ENCODE data around the gene INPP5D.

Gene INPP5D

GRCh38 chr2:233075141-233075965 is 15.2 kb downstream of the INPP5D start:
- no peak for DNase-seq (ENCODE audit: low spot score)

- DNase-seq (ENCODE audit: low spot score), result peak; percentile 56
Measured at GRCh38 chr2:233075966-233076339, 15.8 kb downstream of the INPP5D start.

- DNase-seq (ENCODE audit: low spot score), result no peak
Measured at GRCh38 chr2:233076749-233077148, 16.6 kb downstream of the INPP5D start.

GRCh38 chr2:233079473-233079877 is 19.3 kb downstream of the INPP5D start:
- DNase-seq (ENCODE audit: low spot score), result no peak

- DNase-seq (ENCODE audit: low spot score), result no peak
Measured at GRCh38 chr2:233079953-233080835, 20.1 kb downstream of the INPP5D start.

- DNase-seq (ENCODE audit: low spot score), result no peak
Measured at GRCh38 chr2:233080836-233081229, 20.7 kb downstream of the INPP5D start.

GRCh38 chr2:233081232-233081730 is 21.1 kb downstream of the INPP5D start:
- no peak for DNase-seq (ENCODE audit: low spot score)

GRCh38 chr2:233081731-233082221 is 21.6 kb downstream of the INPP5D start:
- DNase-seq (ENCODE audit: low spot score), result no peak

- DNase-seq (ENCODE audit: low spot score), result no peak
Measured at GRCh38 chr2:233082222-233082930, 22.2 kb downstream of the INPP5D start.

- no peak for DNase-seq (ENCODE audit: low spot score)
Measured at GRCh38 chr2:233082931-233083755, 23.0 kb downstream of the INPP5D start.

- no peak for DNase-seq (ENCODE audit: low spot score)
Measured at GRCh38 chr2:233083782-233084181, 23.6 kb downstream of the INPP5D start.

GRCh38 chr2:233084488-233084887 is 24.3 kb downstream of the INPP5D start:
- DNase-seq (ENCODE audit: low spot score), result no peak

GRCh38 chr2:233085037-233085838 is 25.1 kb downstream of the INPP5D start:
- no peak for DNase-seq (ENCODE audit: low spot score)

- DNase-seq (ENCODE audit: low spot score), result no peak
Measured at GRCh38 chr2:233085839-233086150, 25.7 kb downstream of the INPP5D start.

- no peak for DNase-seq (ENCODE audit: low spot score)
Measured at GRCh38 chr2:233087713-233088112, 27.6 kb downstream of the INPP5D start.

GRCh38 chr2:233088972-233089345 is 28.8 kb downstream of the INPP5D start:
- no peak for DNase-seq (ENCODE audit: low spot score)

- no peak for DNase-seq (ENCODE audit: low spot score)
Measured at GRCh38 chr2:233089851-233090250, 29.7 kb downstream of the INPP5D start.

- no peak for DNase-seq (ENCODE audit: low spot score)
Measured at GRCh38 chr2:233090879-233091278, 30.7 kb downstream of the INPP5D start.

GRCh38 chr2:233091595-233092375 is 31.6 kb downstream of the INPP5D start:
- no peak for DNase-seq (ENCODE audit: low spot score)

All from iPS-NIHi11 (cell line).